GM12875 (cell line): ENCODE data around the gene TRPM8.
A peak's percentile ranks its signal among the peaks of the same experiment; 100 is the strongest.

ENCODE experiments used
- H3K4me3 ChIP-seq: one replicate; pipeline ENCODE4 v1.5.1; 2011; ENCODE audit warnings: low read depth, low read length, control low read depth
- CTCF ChIP-seq: IDR thresholded peaks from 2 replicates; pipeline ENCODE4 v1.5.1; 2011; ENCODE audit warnings: low read depth, mild to moderate bottlenecking, control low read depth, inconsistent platforms, low read length, moderate library complexity, borderline replicate concordance; ENCODE audit not compliant: insufficient read depth

Gene TRPM8

GRCh38 chr2:233922471-233922870, 5.3 kb downstream of the TRPM8 start:
- no peak for TF ChIP-seq CTCF
- H3K4me3 ChIP-seq, result no peak overlapping the region

- no peak for TF ChIP-seq CTCF
- H3K4me3 ChIP-seq, result no peak overlapping the region
Measured at GRCh38 chr2:233925402-233925801, 8.2 kb downstream of the TRPM8 start.

GRCh38 chr2:233926806-233927205, 9.6 kb downstream of the TRPM8 start:
- H3K4me3 ChIP-seq, result no peak overlapping the region
- TF ChIP-seq CTCF, result no peak

GRCh38 chr2:233928594-233929351, 11.6 kb downstream of the TRPM8 start:
- TF ChIP-seq CTCF, result peak; percentile 40; the same call in 1 of the 2 replicates
- H3K4me3 ChIP-seq, result no peak overlapping the region

GRCh38 chr2:233929352-233930022, 12.3 kb downstream of the TRPM8 start:
- H3K4me3 ChIP-seq, result no peak overlapping the region
- no peak for TF ChIP-seq CTCF

- H3K4me3 ChIP-seq, result no peak overlapping the region
- TF ChIP-seq CTCF, result no peak
Measured at GRCh38 chr2:233934524-233934923, 17.4 kb downstream of the TRPM8 start.

- no peak for TF ChIP-seq CTCF
- H3K4me3 ChIP-seq, result no peak overlapping the region
Measured at GRCh38 chr2:233935426-233935825, 18.3 kb downstream of the TRPM8 start.
